ENCODE results near the gene TEN1. TPM values are rescaled to one million over a fixed set of nuclear protein-coding genes. Genes with fewer than 3 reads are reported as not detected.
"Not testable (repeated sequence)": the region's sequence is repeated elsewhere in the genome, so short reads cannot be mapped to it uniquely, and the experiment has no call there.

TEN1 gene
- total RNA-seq, 1 experiment from 2014 or later: 18.9 TPM

DNA sequence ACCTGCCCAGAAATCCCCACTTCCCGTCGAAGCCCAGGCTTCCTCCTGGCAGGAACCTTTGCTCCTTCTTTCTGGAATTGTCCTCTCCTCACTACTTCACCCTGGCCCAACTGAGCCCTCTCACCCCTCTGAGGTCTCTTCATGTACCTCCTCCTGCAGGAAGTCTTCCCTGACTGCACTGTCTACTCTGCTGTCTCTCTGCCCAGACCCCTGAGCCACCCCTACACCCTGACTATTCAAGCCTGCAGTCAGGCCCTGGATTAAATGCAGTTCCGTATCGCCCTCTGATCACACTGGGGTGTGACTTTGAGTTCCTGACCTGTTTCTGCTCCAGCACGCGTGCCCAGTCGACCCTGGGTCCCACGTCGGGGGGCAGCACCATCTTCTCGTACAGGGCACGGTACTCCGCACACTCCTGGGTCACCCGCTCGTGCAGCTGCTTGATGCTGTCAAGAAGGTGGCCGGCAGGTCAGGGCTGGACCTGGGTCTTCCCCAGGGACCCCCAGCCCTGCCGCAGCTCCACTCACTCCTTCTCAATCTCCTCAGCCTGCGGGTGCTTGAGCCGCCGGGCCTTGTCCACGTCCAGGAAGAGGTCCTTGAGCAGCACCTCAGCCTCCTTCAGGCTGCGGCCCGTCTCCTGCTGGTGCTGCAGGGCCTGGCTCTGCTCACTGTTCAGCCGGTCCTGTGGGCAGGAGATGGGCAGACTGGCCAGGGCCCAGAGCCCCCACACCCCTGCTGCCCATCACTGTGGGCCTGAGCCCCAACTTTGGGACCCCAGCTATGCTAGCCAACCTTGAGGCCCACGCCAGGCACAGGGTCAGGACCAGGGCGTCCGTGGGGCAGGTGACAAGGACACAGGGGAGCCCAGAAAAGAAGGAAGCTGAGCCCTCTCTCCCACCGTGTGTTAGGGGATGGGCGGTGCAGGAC is 44.2 kb downstream of the TEN1 start:
- no peak for DNase-seq (ENCODE audit: extremely low read depth, low read depth)

DNA sequence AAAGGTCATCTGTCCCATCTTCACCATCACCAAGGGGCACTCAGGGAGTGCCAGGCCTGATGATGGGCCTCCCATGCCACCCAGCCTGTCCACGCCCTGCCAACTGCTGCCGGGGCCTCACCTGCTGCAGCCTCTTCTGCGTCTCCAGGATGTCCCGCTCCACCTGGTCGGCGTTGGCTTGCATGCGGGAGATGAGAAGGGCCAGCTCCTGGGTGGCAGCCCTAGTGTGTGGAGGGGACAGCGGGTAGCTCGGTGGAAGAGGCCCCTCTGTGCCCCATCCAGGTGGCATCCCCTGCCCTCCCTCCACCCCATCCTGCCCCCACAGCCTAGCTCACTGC is 44.8 kb downstream of the TEN1 start:
- no peak for DNase-seq (ENCODE audit: extremely low read depth, low read depth)

- DNase-seq (ENCODE audit: extremely low read depth, low read depth): no peak
Observed at GRCh38 chr17:76024353-76024752, 45.3 kb downstream of the TEN1 start.

- DNase-seq (ENCODE audit: extremely low read depth, low read depth): no peak
Observed at GRCh38 chr17:76025294-76025693, 46.3 kb downstream of the TEN1 start.

- DNase-seq (ENCODE audit: extremely low read depth, low read depth): no peak
Observed at GRCh38 chr17:76026714-76027158, 47.7 kb downstream of the TEN1 start.

- DNase-seq (ENCODE audit: extremely low read depth, low read depth): peak; percentile 73
Observed at GRCh38 chr17:76027159-76027839, 48.3 kb downstream of the TEN1 start, which contains the start of gene EVPL. Gene EVPL (minus strand): TSS chr17:76027306. CDS start chr17:76027198, 108 bp downstream.

DNA sequence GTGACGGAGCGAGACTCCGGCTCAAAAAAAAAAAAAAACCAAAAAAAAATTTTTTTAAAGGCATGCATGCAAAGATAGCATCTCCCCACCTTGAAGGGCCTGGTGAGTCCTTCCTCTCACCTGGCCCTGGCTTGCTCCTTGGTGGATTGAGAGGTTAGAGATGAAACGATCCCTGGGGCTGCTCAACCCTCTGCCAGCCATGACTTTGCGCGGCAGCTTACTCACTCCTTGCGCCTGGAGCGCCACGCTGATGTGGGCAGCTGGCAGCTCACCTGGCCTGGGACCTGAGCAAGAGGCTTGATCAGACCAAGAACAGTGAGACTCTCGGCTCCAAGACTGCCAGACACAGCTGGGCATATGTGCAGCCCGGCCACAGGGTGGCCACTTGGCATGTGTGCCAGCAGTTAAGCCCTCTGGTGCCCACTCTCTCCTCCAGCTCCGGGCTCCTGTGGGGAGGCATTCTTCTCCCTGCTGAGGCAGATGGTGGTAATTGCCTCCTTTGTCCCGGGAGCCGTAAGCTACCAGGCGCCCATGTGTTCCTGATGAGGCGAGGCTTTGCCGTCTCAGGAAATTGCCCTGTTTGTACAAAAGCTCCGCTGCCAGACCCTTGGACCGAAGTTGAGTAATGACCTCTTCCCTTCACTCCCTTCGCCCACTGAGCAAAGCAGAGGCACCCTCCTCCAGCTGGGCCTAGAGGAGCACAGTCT is 53.2 kb downstream of the TEN1 start:
- no peak for DNase-seq (ENCODE audit: extremely low read depth, low read depth)

GRCh38 chr17:76032780-76033108 is 53.7 kb downstream of the TEN1 start:
- DNase-seq (ENCODE audit: extremely low read depth, low read depth): no peak

DNA sequence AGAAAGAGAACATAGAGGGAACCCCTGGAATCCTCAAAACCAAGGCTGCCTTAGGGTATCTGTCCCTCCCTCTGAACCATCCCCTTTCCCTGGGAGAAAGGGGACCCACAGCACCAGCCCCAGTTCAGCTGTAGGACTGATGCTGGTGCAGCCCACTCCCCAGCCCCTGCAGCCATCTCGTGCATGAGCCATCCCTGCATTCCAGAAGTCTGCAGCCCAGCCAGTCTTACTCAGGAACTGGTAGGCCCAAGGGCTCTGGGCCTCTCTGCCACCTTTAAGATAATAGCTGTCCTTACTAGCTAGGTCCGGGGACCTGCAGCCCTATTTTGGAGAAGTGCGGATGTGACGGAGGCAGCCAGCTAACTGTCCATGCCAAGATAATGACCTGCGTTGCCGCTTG is 54.1 kb downstream of the TEN1 start:
- no peak for DNase-seq (ENCODE audit: extremely low read depth, low read depth)

DNA sequence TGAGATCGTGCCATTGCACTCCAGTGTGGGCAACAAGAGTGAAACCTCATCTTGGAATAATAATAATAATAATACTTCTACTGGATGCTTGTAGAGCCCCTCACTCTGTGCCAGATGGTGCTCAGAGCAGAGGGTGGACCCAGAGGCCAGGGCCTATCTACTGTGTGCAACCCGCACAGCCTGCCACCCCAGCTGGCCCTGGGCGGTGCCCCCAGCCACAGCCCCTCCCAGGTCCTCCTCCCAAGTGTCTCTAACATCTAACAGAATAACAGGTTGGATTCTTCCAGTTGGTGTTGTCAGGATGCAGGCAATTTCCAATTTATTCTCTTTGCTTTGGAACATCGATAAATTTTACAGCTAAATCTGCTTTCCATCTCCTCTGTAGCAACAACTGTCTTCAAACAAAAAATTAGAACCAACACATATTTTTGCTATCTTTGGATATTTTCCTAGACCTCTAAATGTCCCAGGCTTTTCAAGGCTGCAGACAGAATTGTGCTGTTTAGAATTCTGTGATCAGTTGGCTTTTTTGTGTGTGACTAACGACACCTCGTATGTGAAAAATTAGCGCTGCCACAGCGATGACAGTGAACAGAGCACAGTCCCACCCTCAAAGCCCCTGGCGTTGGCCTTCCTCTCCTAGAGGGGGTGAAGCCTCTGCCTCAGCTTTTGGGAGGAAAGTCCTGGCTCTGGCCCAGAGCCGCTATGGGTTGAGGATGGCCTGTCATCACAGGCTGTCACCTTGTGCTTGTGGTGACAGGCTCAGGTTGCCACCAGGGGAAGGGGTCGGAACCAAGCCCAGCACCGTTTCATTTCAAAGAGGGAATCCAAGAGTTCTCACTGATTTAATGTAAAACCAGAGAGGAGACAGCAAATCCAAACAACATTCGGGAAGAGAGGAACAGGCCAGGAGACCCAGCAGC is 55.6 kb downstream of the TEN1 start:
- no peak for DNase-seq (ENCODE audit: extremely low read depth, low read depth)

DNA sequence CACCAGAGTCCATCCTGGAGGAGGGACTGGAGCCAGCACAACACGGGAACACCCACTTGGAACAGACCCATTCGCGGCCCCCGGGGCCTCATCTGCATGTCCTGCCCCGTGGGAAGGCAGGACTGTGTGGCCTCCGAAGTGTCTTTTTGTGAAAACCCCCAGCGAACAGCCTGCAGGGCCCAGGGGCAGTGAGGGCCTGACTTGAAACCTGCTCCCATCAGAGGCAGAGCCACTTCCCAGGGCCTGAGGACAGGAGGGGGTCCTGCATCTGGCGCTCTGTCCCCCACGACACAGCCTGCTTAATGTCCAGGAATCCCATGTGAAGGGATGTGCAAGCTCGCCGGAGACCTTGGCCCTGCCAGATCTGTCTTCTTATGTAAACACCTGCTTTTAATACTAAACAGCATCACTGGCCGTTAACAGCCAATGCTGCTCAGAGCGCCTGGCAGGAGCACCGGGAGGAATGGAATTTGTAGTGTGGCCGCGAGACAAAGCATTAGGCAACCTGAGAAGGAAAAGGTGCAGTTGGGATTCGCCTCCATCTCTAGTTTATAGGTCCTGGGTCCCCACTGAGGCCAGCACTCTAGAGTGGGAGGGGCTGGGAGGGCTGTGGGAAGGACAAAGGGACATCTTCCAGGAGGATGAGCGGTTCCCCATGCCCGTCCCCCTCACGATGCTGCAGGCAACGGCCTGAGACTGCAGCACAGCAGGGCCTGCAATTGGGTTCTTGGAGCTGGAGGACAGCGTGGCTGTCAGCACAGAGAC is 57.6 kb downstream of the TEN1 start:
- no peak for DNase-seq (ENCODE audit: extremely low read depth, low read depth)

DNA sequence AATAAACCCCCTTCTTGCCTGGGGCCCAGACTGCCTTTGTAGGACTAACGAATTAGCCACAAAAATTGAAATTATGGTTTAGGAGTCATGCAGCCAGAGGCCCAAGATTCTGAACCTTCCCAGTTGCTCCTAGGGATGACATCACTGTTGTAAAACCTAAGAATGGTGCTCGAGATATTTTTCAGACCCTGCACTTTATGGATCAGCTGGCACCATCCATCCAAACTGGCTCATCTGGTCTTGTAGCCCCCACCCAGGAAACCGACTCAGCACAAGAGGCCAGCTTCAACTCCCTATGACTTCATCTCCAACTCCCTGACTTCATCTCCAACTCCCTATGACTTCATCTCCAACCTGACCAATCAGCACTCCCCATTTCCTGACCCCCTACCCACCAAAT is 59.0 kb downstream of the TEN1 start:
- DNase-seq (ENCODE audit: extremely low read depth, low read depth): no peak

GRCh38 chr17:76039121-76039520 is 60.1 kb downstream of the TEN1 start:
- DNase-seq (ENCODE audit: extremely low read depth, low read depth): no peak

- DNase-seq (ENCODE audit: extremely low read depth, low read depth): no peak
Observed at GRCh38 chr17:76040376-76040775, 61.3 kb downstream of the TEN1 start.

DNA sequence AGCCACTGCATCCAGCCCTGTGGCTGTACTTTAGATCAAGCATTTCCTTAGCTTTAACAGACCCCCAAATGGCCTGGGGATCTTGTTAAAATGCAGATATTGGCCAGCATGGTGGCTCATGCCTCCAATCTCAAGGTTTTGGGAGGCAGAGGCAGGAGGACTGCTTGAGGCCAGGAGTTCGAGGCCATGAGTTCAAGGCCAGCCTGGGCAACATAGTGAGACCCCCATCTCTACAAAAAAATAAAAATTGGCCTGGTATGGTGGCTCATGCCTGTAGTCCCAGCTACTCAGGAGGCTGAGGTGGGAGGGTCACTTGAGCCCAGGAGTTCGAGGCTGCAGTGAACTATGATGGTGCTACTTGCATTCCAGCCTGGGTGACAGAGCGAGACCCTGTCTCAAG is 63.8 kb downstream of the TEN1 start:
- not testable (repeated sequence) for DNase-seq (ENCODE audit: extremely low read depth, low read depth)

- DNase-seq (ENCODE audit: extremely low read depth, low read depth): not testable (repeated sequence)
Observed at GRCh38 chr17:76044475-76045007, 65.5 kb downstream of the TEN1 start.

- DNase-seq (ENCODE audit: extremely low read depth, low read depth): no peak
Observed at GRCh38 chr17:76046064-76046463, 67.0 kb downstream of the TEN1 start.

- no peak for DNase-seq (ENCODE audit: extremely low read depth, low read depth)
Observed at GRCh38 chr17:76048025-76048605, 69.1 kb downstream of the TEN1 start.

DNA sequence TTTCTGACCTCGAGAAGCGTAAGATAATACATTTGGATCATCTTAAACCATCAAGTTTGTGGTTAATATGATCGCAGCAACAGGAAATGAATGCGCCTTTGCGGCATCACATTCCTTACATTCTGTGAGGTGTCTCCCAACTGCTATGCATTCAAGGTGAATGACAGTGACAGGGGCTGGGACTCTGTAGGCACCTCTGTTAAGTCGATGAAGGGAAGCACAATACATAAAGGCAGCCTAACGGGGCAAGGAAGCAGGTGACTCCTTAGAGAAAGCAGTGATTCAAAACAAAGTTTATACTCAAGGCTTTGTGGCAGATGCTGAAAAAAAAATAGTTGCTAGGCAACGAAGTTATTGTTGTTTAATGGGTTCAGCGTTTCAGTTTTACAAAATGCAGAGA is 69.7 kb downstream of the TEN1 start:
- no peak for DNase-seq (ENCODE audit: extremely low read depth, low read depth)
